Esophagus squamous epithelium (tissue), 5 donors: ENCODE data around the gene NOL6. TPM values are rescaled to one million over a fixed set of nuclear protein-coding genes. Genes with fewer than 3 reads are reported as not detected.

Source experiments
- DNase-seq: peaks from one replicate; lab custom pipeline; 2025; lab: John Stamatoyannopoulos, UW
- H3K27ac ChIP-seq, 4 donors: fragments of 200-600 bp; sonication (generic); one replicate each; pipeline ENCODE4 v1.5.1; 2016 to 2019; ENCODE audit warnings: mild to moderate bottlenecking in 1 of 4
- H3K27me3 ChIP-seq, 4 donors: fragments of 200-600 bp; sonication (generic); 1 replicate in 3 of 4; 2 replicates in 1 of 4; pipeline versions ENCODE4 v1.5.1 to v1.6.0; 2017 to 2021; ENCODE audit warnings: antibody characterized with exemption in 1 of 4
- H3K36me3 ChIP-seq, 3 donors: fragments of 200-600 bp; sonication (generic); one replicate each; pipeline ENCODE4 v1.5.1; 2016 to 2019
- H3K4me1 ChIP-seq, 3 donors: fragments of 200-600 bp; sonication (generic); one replicate each; pipeline ENCODE4 v1.5.1; 2017 to 2019
- H3K4me3 ChIP-seq, 4 donors: fragments of 200-600 bp; sonication (generic); 1 replicate in 3 of 4; 2 replicates in 1 of 4; pipeline ENCODE4 v1.5.1; 2016 to 2019; ENCODE audit warnings: mild to moderate bottlenecking in 2 of 4, moderate library complexity in 1 of 4
- H3K9me3 ChIP-seq, 3 donors: fragments of 200-600 bp; sonication (generic); one replicate each; pipeline ENCODE4 v1.5.1; 2016 to 2019
- POLR2A ChIP-seq, 4 donors: fragments of 450-650 bp; IDR thresholded peaks; one replicate each; pipeline ENCODE4 v1.6.1; 2017; ENCODE audit warnings: antibody characterized with exemption in 4 of 4, mild to moderate bottlenecking in 4 of 4, moderate library complexity in 3 of 4
- WGBS, 2 donors: methylation state at CpG; one replicate each; pipeline ENCODE4 v1.1.5; 2018; 5-methylcytosine and 5-hydroxymethylcytosine counted together
- intact Hi-C: fragments of 100-400 bp; cut with DNase I; formaldehyde crosslinking; loops from one replicate; pipeline ENCODE4 v1.15.0; 2022
- total RNA-seq, 4 donors: library from RNA; depleted of rRNA; stranded (reverse); fragments of >200 nt; gene quantifications; one replicate each; pipeline ENCODE4 v1.1.0, GENCODE V29; 2016
- TF ChIP-seq, protein P1 (sequence below), 6 experiments: fragments of 450-650 bp in 4 of 6; fragments of 200-600 bp in 2 of 6; sonication (generic) in 2 of 6; IDR thresholded peaks; one replicate each; pipeline ENCODE4 v1.5.1; 2016 to 2019; ENCODE audit warnings: antibody characterized with exemption in 6 of 6, mild to moderate bottlenecking in 4 of 6, moderate library complexity in 4 of 6
- donor health status: DM: yes; HTN: yes; CAD: no.

NOL6 gene
- total RNA-seq, 4 donors from 2014 or later: 23.6 to 43.7 (median 38.3) TPM

DNA sequence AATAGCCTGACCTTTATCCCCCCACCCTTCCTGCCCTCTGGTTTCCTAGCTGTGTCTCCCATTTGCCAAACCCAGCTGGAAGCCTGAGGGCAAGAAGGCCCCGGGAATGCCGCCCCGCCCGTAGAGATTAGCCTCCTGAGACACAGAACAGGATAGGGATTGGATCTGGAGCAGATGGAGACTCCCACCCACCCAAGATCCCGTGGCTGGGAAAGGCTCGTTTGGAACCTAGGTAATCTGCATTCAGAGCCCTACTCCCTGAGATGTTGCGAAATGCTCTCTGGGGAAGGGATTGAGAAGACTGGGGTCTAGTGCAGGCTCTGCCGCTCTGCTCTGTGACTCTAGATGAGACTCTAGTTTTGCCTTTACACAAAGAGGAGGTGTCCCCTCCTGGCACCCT is 37.3 kb downstream of the NOL6 start:
- TF ChIP-seq POLR2A (IDR thresholded peaks at IDR 0.05): no peak
- TF ChIP-seq, protein P1, sequence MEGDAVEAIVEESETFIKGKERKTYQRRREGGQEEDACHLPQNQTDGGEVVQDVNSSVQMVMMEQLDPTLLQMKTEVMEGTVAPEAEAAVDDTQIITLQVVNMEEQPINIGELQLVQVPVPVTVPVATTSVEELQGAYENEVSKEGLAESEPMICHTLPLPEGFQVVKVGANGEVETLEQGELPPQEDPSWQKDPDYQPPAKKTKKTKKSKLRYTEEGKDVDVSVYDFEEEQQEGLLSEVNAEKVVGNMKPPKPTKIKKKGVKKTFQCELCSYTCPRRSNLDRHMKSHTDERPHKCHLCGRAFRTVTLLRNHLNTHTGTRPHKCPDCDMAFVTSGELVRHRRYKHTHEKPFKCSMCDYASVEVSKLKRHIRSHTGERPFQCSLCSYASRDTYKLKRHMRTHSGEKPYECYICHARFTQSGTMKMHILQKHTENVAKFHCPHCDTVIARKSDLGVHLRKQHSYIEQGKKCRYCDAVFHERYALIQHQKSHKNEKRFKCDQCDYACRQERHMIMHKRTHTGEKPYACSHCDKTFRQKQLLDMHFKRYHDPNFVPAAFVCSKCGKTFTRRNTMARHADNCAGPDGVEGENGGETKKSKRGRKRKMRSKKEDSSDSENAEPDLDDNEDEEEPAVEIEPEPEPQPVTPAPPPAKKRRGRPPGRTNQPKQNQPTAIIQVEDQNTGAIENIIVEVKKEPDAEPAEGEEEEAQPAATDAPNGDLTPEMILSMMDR (IDR thresholded peaks at IDR 0.05): no peak
- Histone ChIP-seq H3K4me3 (peak overlapping the region in 1 of 4 donors; percentile 13), H3K4me1 (peaks cover 34 to 85% (median 44%) of the 10 kb centered on the region in 3 donors), H3K36me3 (peaks cover 0 to 11% (median 1%) of the 10 kb centered on the region in 3 donors), H3K9me3 (no peaks in the 10 kb centered on the region), H3K27me3 (peaks cover 0 to 5% (median 0%) of the 10 kb centered on the region in 4 donors), H3K27ac (peak overlapping the region; percentile 66 to 92 (median 92))
- 44% methylated on average over 8 of the region's 8 CpGs; no CpG with 5 or more reads in 1 of the 2 donors for WGBS, 2 donors
- intact Hi-C loops: no loop called here
- DNase-seq: no peak

DNA sequence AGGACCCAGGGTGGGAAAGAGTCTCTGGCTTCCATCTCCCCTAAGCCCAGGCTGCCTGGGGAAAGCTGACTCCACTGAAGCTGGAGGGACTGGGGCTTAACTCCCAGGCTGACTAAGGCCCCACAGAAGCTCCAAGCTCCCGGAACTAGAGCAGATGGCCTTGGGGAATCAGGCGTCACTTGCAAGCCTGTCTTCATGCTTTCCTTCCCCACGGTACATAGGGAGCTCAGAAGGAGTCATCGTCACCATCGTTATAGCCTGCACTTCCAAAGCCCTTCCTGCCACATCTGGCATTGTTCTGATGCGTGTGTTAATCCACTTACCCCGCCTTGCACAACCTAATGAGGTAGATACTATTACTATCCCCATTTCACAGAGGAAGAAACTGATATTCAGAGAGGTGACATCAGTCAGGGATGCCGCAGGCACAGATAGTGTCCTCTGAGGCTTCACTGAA is 37.9 kb downstream of the NOL6 start:
- no peak for DNase-seq
- Histone ChIP-seq H3K36me3 (peaks cover 0 to 5% (median 0%) of the 10 kb centered on the region in 3 donors), H3K4me1 (peaks cover 30 to 85% (median 45%) of the 10 kb centered on the region in 3 donors), H3K27ac (peak overlapping the region; percentile 66 to 92 (median 92)), H3K27me3 (peaks cover 0 to 5% (median 0%) of the 10 kb centered on the region in 4 donors), H3K4me3 (no peak overlapping the region), H3K9me3 (no peaks in the 10 kb centered on the region)
- intact Hi-C loops: no loop called here
- no peak for TF ChIP-seq POLR2A (IDR thresholded peaks at IDR 0.05)
- TF ChIP-seq, protein P1 (IDR thresholded peaks at IDR 0.05): no peak
- 57 to 60% methylated on average over 1 to 8 of the region's 8 CpGs for WGBS, 2 donors

DNA sequence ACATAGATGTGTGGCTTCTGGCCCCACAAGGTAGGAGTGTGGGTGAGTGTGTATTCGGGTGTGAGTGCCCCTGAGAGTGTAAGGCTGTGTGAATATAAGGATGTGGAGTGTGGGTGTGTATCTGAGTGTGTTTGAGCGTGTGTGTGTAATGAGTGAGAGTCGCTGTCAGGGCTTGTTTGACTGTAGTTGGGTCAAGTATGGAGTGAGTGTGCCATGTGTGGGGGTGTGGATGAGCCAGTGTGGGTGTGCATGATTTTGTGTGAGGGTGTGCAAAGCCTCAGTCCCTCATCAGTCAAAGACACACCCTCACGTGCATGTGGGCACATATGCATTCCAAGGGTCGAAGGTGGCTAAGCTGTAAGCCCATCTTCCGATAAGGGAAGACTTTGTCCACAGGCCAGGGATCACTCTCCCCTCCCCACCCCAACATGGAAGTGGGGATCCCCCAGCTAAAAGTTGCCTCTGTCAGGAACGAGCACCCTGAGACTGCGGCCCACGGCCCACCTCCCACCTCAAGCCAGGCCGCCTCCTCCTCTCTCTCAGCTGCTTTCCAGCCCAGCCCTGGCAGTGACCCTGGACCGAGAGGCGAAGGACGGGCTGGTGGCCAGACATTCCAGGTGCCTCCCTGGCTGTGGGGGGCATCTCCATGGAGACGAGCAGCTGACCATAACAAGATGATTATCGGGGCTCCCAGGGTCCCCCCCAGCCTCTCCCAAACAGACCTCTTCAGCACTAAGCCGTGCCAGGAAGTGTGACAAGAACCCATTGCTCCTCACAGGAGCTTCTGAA is 39.2 kb downstream of the NOL6 start:
- Histone ChIP-seq H3K27ac (peak overlapping the region in 2 of 4 donors; percentile 22 to 91), H3K36me3 (no peaks in the 10 kb centered on the region), H3K9me3 (no peaks in the 10 kb centered on the region), H3K27me3 (peaks cover 0 to 5% (median 0%) of the 10 kb centered on the region in 4 donors), H3K4me1 (peaks cover 23 to 85% (median 36%) of the 10 kb centered on the region in 3 donors), H3K4me3 (no peak overlapping the region)
- DNase-seq: no peak
- 69 to 77% methylated on average over 7 to 16 of the region's 16 CpGs for WGBS, 2 donors
- intact Hi-C loops: no loop called here
- no peak for TF ChIP-seq POLR2A (IDR thresholded peaks at IDR 0.05)
- TF ChIP-seq, protein P1 (IDR thresholded peaks at IDR 0.05): no peak

DNA sequence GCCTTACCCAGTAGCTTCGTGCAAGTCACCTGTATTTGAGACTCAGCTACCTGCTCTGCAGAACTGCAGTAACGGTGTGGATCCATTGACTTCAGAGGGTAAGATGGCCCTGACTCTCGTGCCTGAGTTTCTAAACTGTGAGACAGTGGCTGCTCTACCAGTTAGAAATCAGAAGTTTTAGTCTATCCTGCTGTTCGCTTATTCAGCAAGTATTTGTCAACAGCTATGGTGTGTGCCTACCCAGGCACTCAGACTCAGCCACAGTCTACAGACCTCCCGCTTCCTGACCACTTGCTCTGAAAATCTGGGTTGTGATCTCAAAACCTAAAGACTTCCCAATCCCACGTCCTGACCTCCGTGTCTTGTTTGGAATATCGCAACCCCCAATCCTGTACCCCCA is 39.9 kb downstream of the NOL6 start:
- Histone ChIP-seq H3K36me3 (no peaks in the 10 kb centered on the region), H3K27me3 (peaks cover 0 to 5% (median 0%) of the 10 kb centered on the region in 4 donors), H3K4me1 (peaks cover 16 to 79% (median 33%) of the 10 kb centered on the region in 3 donors), H3K4me3 (no peak overlapping the region), H3K27ac (peak overlapping the region in 1 of 4 donors; percentile 91), H3K9me3 (no peaks in the 10 kb centered on the region)
- no peak for DNase-seq
- TF ChIP-seq, protein P1 (IDR thresholded peaks at IDR 0.05): no peak
- TF ChIP-seq POLR2A (IDR thresholded peaks at IDR 0.05): no peak
- 86 to 90% methylated on average over 7 to 8 of the region's 8 CpGs for WGBS, 2 donors
- intact Hi-C loops: no loop called here

DNA sequence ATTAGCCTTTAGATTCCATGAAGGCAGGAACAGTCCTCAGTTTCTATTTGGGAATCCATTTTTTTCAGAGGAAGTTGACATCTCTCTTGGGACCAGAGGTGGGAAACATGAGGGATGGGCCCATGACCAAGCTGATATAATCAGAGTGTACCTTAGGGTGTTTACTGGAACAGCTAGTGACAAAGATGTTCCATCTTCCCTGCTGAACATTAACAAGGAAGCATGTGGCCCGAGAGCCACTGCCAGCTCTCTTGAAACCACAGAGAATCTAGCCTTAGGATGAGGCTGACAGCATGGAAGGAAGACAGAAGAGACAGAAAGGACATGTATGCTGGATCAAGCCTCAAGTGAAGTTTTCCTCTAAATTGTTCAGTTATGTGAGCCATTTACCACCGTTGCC is 42.3 kb downstream of the NOL6 start:
- peaks cover 2 to 60% (median 19%) of the 10 kb centered on the region in 3 donors for H3K4me1 ChIP-seq
- TF ChIP-seq, protein P1 (IDR thresholded peaks at IDR 0.05): no peak
- TF ChIP-seq POLR2A (IDR thresholded peaks at IDR 0.05): no peak
- no peak for DNase-seq
- WGBS, 2 donors: 40 to 46% methylated on average over 2 of the region's 2 CpGs
- no peaks in the 10 kb centered on the region for H3K36me3 ChIP-seq
- intact Hi-C loops: no loop called here
- H3K27me3 ChIP-seq: peaks cover 0 to 5% (median 0%) of the 10 kb centered on the region in 4 donors
- peak overlapping the region; percentile 53 to 86 (median 81) for H3K27ac ChIP-seq
- no peaks in the 10 kb centered on the region for H3K9me3 ChIP-seq
- no peak overlapping the region for H3K4me3 ChIP-seq
